ENCODE measurements around the gene SKP1.

The SKP1 gene

DNA sequence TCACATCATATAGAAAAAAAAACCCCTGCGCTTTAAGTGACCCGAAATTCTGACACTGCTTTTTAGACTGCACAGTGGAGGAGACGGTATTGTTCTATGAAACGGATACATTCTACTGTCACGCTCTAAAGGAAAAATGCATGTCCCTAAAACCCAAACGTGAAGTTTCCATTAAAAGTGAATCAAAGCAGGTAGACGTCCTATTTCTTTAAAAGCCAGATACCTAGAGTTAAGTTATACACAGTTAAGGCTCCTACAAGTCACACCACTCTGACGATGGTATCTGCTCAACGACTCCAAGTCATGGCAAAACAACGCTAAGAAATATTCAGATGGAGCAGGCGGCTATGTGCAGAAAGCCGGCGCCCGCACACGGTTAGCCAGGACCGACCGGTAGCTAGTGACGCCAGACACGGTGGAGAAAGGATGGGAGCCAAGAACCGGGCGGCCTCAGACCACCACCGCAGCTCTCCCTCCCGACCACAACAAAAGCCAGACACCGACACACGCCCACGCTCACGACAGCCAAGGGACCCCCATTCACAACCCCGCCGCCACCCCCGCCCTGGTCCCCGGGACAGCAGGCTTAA lies 734 bp downstream of the SKP1 start:
- Histone ChIP-seq H3K4me3 (ENCODE audit: low read length) (peak overlapping the region; percentile 72), H3K36me3 (replicated peaks; ENCODE audit: insufficient read depth, low read length) (peaks cover 12% of the 10 kb centered on the region; the same call in 1 of the 2 replicates), H3K9ac (ENCODE audit: low read length) (peak overlapping the region; percentile 99), H3K9me3 (replicated peaks; ENCODE audit: insufficient read depth, low read length) (no peaks in the 10 kb centered on the region), H3K27me3 (replicated peaks; ENCODE audit: insufficient read depth, low read length) (no peaks in the 10 kb centered on the region), H3F3A (ENCODE audit: insufficient read depth, low read length) (peaks cover 18% of the 10 kb centered on the region), H4K20me1 (ENCODE audit: insufficient read depth, low read length) (peaks cover 15% of the 10 kb centered on the region), H3K79me2 (ENCODE audit: low read length) (peaks cover 55% of the 10 kb centered on the region), H3K9me2 (replicated peaks; ENCODE audit: insufficient read depth, low read length) (no peaks in the 10 kb centered on the region), H2AFZ (ENCODE audit: low read length) (peak overlapping the region; percentile 90), H3K27ac (ENCODE audit: low read length) (peak overlapping the region; percentile 96), H3K4me2 (ENCODE audit: low read depth, low read length) (peak overlapping the region; percentile 94), H3K4me1 (ENCODE audit: low read length) (peaks cover 9% of the 10 kb centered on the region)
- TF ChIP-seq EZH2phosphoT487 (IDR thresholded peaks at IDR 0.05; ENCODE audit: low read length) (no peak), EZH2 (optimal IDR thresholded peaks at IDR 0.05; ENCODE audit: low read depth, low read length) (no peak)
- TF ChIP-seq, protein P1, sequence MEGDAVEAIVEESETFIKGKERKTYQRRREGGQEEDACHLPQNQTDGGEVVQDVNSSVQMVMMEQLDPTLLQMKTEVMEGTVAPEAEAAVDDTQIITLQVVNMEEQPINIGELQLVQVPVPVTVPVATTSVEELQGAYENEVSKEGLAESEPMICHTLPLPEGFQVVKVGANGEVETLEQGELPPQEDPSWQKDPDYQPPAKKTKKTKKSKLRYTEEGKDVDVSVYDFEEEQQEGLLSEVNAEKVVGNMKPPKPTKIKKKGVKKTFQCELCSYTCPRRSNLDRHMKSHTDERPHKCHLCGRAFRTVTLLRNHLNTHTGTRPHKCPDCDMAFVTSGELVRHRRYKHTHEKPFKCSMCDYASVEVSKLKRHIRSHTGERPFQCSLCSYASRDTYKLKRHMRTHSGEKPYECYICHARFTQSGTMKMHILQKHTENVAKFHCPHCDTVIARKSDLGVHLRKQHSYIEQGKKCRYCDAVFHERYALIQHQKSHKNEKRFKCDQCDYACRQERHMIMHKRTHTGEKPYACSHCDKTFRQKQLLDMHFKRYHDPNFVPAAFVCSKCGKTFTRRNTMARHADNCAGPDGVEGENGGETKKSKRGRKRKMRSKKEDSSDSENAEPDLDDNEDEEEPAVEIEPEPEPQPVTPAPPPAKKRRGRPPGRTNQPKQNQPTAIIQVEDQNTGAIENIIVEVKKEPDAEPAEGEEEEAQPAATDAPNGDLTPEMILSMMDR (IDR thresholded peaks at IDR 0.05; ENCODE audit: low read length) = no peak
- peak; percentile 22 for DNase-seq

DNA sequence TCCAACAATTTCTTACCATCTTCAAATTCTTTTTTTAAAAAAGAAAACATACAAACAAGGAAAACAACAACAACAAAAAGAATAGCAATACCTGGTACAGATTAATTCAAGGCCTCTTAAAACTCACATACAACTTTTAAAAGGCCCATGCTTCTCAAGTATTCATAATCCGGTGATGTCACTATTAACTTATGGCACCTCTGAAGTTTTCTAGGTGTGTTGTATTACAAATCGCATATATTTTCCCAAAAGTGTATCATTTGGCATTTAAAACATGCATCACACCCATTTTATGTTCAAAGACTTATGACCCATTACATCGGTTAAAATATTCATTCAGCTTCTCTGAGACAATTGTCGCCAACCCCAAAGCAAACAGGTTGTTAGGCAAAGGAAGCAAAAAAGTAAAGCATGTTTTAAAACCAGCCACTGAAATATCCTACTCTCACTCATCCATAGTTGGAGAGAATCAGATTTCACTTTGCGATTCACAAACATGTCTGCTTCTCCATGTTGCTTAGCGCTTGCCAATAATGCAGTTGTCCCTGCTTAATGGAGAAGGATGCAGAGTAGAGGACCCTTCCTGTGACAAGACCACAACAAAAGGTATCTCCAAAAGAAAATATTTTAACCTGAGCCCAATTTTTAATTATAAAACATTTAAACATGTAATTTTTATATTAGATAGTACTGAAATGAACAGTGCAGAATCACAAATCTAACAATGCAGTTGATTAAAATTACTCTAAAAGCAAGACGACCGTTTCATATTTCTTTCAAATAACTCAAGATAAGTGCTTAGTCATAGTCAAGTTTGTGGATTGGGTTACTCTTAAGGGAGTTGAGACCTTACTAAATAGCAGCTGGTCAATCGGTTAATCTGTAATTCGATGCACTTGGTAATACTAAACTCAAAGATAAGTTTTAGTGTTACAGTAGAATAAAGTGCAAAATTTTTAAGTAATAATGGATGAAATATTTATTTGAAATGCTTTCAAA lies 1.6 kb downstream of the SKP1 start:
- Histone ChIP-seq H3K4me3 (ENCODE audit: low read length) (peak overlapping the region; percentile 72), H3K4me1 (ENCODE audit: low read length) (peaks cover 9% of the 10 kb centered on the region), H3K9me2 (replicated peaks; ENCODE audit: insufficient read depth, low read length) (no peaks in the 10 kb centered on the region), H3K9ac (ENCODE audit: low read length) (peak overlapping the region; percentile 99), H3K27me3 (replicated peaks; ENCODE audit: insufficient read depth, low read length) (no peaks in the 10 kb centered on the region), H3K4me2 (ENCODE audit: low read depth, low read length) (peak overlapping the region; percentile 94), H3K9me3 (replicated peaks; ENCODE audit: insufficient read depth, low read length) (no peaks in the 10 kb centered on the region), H2AFZ (ENCODE audit: low read length) (no peak overlapping the region), H3K79me2 (ENCODE audit: low read length) (peaks cover 63% of the 10 kb centered on the region), H3K27ac (ENCODE audit: low read length) (peak overlapping the region; percentile 96; the same call in 1 of the 2 replicates), H3K36me3 (replicated peaks; ENCODE audit: insufficient read depth, low read length) (peaks cover 18% of the 10 kb centered on the region; the same call in 1 of the 2 replicates), H4K20me1 (ENCODE audit: insufficient read depth, low read length) (peaks cover 15% of the 10 kb centered on the region), H3F3A (ENCODE audit: insufficient read depth, low read length) (peaks cover 18% of the 10 kb centered on the region)
- TF ChIP-seq EZH2 (optimal IDR thresholded peaks at IDR 0.05; ENCODE audit: low read depth, low read length) (no peak), EZH2phosphoT487 (IDR thresholded peaks at IDR 0.05; ENCODE audit: low read length) (no peak)
- TF ChIP-seq, protein P1 (IDR thresholded peaks at IDR 0.05; ENCODE audit: low read length) = no peak
- peak; percentile 9 for DNase-seq

GRCh38 chr5:134171972-134172371 lies 4.8 kb downstream of the SKP1 start:
- H3K36me3 ChIP-seq (replicated peaks; ENCODE audit: insufficient read depth, low read length) = peaks cover 24% of the 10 kb centered on the region; the same call in 1 of the 2 replicates

More at GRCh38 chr5:134171972-134172371, 4.8 kb downstream of the SKP1 start:
- Histone ChIP-seq H3K9me3 (replicated peaks; ENCODE audit: insufficient read depth, low read length) (no peaks in the 10 kb centered on the region), H3K9ac (ENCODE audit: low read length) (no peak overlapping the region), H3F3A (ENCODE audit: insufficient read depth, low read length) (peaks cover 18% of the 10 kb centered on the region), H2AFZ (ENCODE audit: low read length) (no peak overlapping the region), H3K4me1 (ENCODE audit: low read length) (peaks cover 9% of the 10 kb centered on the region), H3K9me2 (replicated peaks; ENCODE audit: insufficient read depth, low read length) (no peaks in the 10 kb centered on the region), H3K4me3 (ENCODE audit: low read length) (no peak overlapping the region), H3K27me3 (replicated peaks; ENCODE audit: insufficient read depth, low read length) (no peaks in the 10 kb centered on the region), H3K27ac (ENCODE audit: low read length) (no peak overlapping the region), H3K79me2 (ENCODE audit: low read length) (peaks cover 86% of the 10 kb centered on the region), H3K4me2 (ENCODE audit: low read depth, low read length) (no peak overlapping the region), H4K20me1 (ENCODE audit: insufficient read depth, low read length) (peaks cover 15% of the 10 kb centered on the region)
- DNase-seq = no peak
- TF ChIP-seq, protein P1 (IDR thresholded peaks at IDR 0.05; ENCODE audit: low read length) = no peak
- no peak for TF ChIP-seq EZH2 (optimal IDR thresholded peaks at IDR 0.05; ENCODE audit: low read depth, low read length)
- TF ChIP-seq EZH2phosphoT487 (IDR thresholded peaks at IDR 0.05; ENCODE audit: low read length) = no peak

Measured in MM.1S (cell line).